IMR-90 (cell line): ENCODE data around the gene GLCE. TPM values are rescaled to one million over a fixed set of nuclear protein-coding genes. Genes with fewer than 3 reads are reported as not detected.

Experiments
- ATAC-seq: fragments of 200-7000 bp; cut with Tn5 transposase; 2 replicates; pipeline ENCODE4 v1.9.1; 2020; ENCODE audit warnings: low read depth, mild to moderate bottlenecking, moderate library complexity
- BruUV-seq: library from RNA; stranded (reverse); fragments of 400-500 nt; replicated peaks from 2 replicates; lab custom pipeline; 2021; lab: Mats Ljungman, UMichigan
- CTCF ChIA-PET: fragments of 300-600 bp; formaldehyde crosslinking; extraction: SDS; loops from one replicate; lab custom pipeline; 2021; ENCODE audit warnings: antibody characterized with exemption; lab: Yijun Ruan, JAX
- POLR2A ChIA-PET: fragments of 300-600 bp; sonication (Branson Sonifier 250); formaldehyde crosslinking; loops from one replicate; lab custom pipeline; 2022; ENCODE audit warnings: antibody characterized with exemption; ENCODE audit not compliant: unreplicated experiment; lab: Charles Lee
- DNase-seq: peaks from one replicate; pipeline ENCODE4 v3.0.0; 2013
- H2AFZ ChIP-seq: replicated peaks from 2 replicates; pipeline ENCODE3; 2013; ENCODE audit warnings: low read length, mild to moderate bottlenecking; ENCODE audit not compliant: poor library complexity
- H2AK5ac ChIP-seq: 2 replicates; pipeline ENCODE4 v1.6.1; 2013; ENCODE audit warnings: low read depth, low read length, inconsistent platforms
- H2AK9ac ChIP-seq: replicated peaks from 2 replicates; pipeline ENCODE3; 2013; ENCODE audit warnings: mild to moderate bottlenecking, low read depth, low read length, moderate library complexity; ENCODE audit not compliant: poor library complexity
- H2BK120ac ChIP-seq: 2 replicates; pipeline ENCODE4 v1.6.1; 2013; ENCODE audit warnings: low read depth, low read length, inconsistent platforms
- H2BK15ac ChIP-seq: 3 replicates; pipeline ENCODE4 v1.6.1; 2013; ENCODE audit warnings: low read depth, low read length, inconsistent platforms
- H2BK20ac ChIP-seq: 2 replicates; pipeline ENCODE4 v1.6.1; 2013; ENCODE audit warnings: low read depth, mild to moderate bottlenecking, inconsistent platforms, low read length, moderate library complexity
- H2BK5ac ChIP-seq: 2 replicates; pipeline ENCODE4 v1.6.1; 2013; ENCODE audit warnings: mild to moderate bottlenecking, low read depth, low read length, inconsistent platforms; ENCODE audit not compliant: poor library complexity, severe bottlenecking
- H3K14ac ChIP-seq: replicated peaks from 2 replicates; pipeline ENCODE4 v1.6.1; 2013; ENCODE audit warnings: low read depth, low read length, inconsistent platforms
- H3K18ac ChIP-seq: 2 replicates; pipeline ENCODE4 v1.6.1; 2013; ENCODE audit warnings: low read depth, low read length, control low read depth
- H3K23ac ChIP-seq: 2 replicates; pipeline ENCODE4 v1.6.1; 2013; ENCODE audit warnings: low read depth, low read length, inconsistent platforms
- H3K27ac ChIP-seq: 2 replicates; pipeline ENCODE4 v1.5.1; 2013; ENCODE audit warnings: mild to moderate bottlenecking, control low read depth, low read length; ENCODE audit not compliant: insufficient read depth
- H3K27me3 ChIP-seq: 2 replicates; pipeline ENCODE4 v1.6.1; 2013; ENCODE audit warnings: low read length; ENCODE audit not compliant: control insufficient read depth, insufficient read depth
- H3K36me3 ChIP-seq: 2 replicates; pipeline ENCODE4 v1.6.1; 2013; ENCODE audit warnings: low read length, mixed read lengths; ENCODE audit not compliant: control insufficient read depth, insufficient read depth
- H3K4ac ChIP-seq: 2 replicates; pipeline ENCODE4 v1.6.1; 2013; ENCODE audit warnings: low read depth, low read length, inconsistent platforms
- H3K4me1 ChIP-seq: 2 replicates; pipeline ENCODE4 v1.6.1; 2013; ENCODE audit warnings: low read length, mixed read lengths; ENCODE audit not compliant: control insufficient read depth, insufficient read depth
- H3K4me2 ChIP-seq: 2 replicates; pipeline ENCODE4 v1.6.1; 2013; ENCODE audit warnings: low read depth, mild to moderate bottlenecking, control low read depth, low read length, moderate library complexity
- H3K4me3 ChIP-seq: 2 replicates; pipeline ENCODE4 v1.5.1; 2013; ENCODE audit warnings: low read depth, mild to moderate bottlenecking, control low read depth, low read length, moderate library complexity; ENCODE audit not compliant: insufficient read depth
- H3K56ac ChIP-seq: 2 replicates; pipeline ENCODE4 v1.6.1; 2013; ENCODE audit warnings: low read length, inconsistent platforms; ENCODE audit not compliant: insufficient read depth; ENCODE audit errors: extremely low read depth
- H3K79me1 ChIP-seq, 2 experiments: 2 replicates each; pipeline ENCODE4 v1.6.1; 2013; ENCODE audit warnings: low read length in 2 of 2, inconsistent platforms in 1 of 2, low read depth in 1 of 2
- H3K9ac ChIP-seq: 2 replicates; pipeline ENCODE4 v1.6.1; 2013; ENCODE audit warnings: low read depth, low read length, control low read depth
- H3K9me1 ChIP-seq: 2 replicates; pipeline ENCODE4 v1.6.1; 2013; ENCODE audit warnings: low read length, inconsistent platforms; ENCODE audit not compliant: insufficient read depth
- H3K9me3 ChIP-seq: 2 replicates; pipeline ENCODE4 v1.6.1; 2013; ENCODE audit warnings: low read length; ENCODE audit not compliant: control insufficient read depth, insufficient read depth
- H4K20me1 ChIP-seq: 2 replicates; pipeline ENCODE4 v1.6.1; 2013; ENCODE audit warnings: low read length, inconsistent platforms; ENCODE audit not compliant: insufficient read depth
- H4K5ac ChIP-seq: 2 replicates; pipeline ENCODE4 v1.6.1; 2013; ENCODE audit warnings: mild to moderate bottlenecking, low read depth, low read length, control low read depth
- H4K8ac ChIP-seq, 2 experiments: 2 replicates each; pipeline ENCODE4 v1.6.1; 2013; ENCODE audit warnings: low read depth in 2 of 2, low read length in 2 of 2, control low read depth in 1 of 2, inconsistent platforms in 1 of 2
- H4K91ac ChIP-seq: 2 replicates; pipeline ENCODE4 v1.6.1; 2013; ENCODE audit warnings: low read depth, low read length, inconsistent platforms; ENCODE audit not compliant: insufficient read depth
- FOS ChIP-seq: fragments of 150-350 bp; IDR thresholded peaks from 2 replicates; pipeline ENCODE4 v1.6.1; 2016; ENCODE audit warnings: low read depth, low read length
- MAFK ChIP-seq: IDR thresholded peaks from 2 replicates; pipeline ENCODE4 v1.6.1; 2012; ENCODE audit warnings: low read depth, low read length, improper control_type of control experiment
- MXI1 ChIP-seq: IDR thresholded peaks from 2 replicates; pipeline ENCODE4 v1.6.1; 2012; ENCODE audit warnings: low read depth, mild to moderate bottlenecking, low read length, moderate library complexity, borderline replicate concordance
- NFE2L2 ChIP-seq: fragments of 150-350 bp; IDR thresholded peaks from 2 replicates; pipeline ENCODE4 v1.6.1; 2016; ENCODE audit warnings: low read depth, mild to moderate bottlenecking, low read length
- POLR2A ChIP-seq: IDR thresholded peaks from 2 replicates; pipeline ENCODE4 v1.6.1; 2012; ENCODE audit warnings: mild to moderate bottlenecking, low read depth, low read length
- RAD21 ChIP-seq: IDR thresholded peaks from 2 replicates; pipeline ENCODE4 v1.6.1; 2012; ENCODE audit warnings: low read length, improper control_type of control experiment
- RFX5 ChIP-seq: IDR thresholded peaks from 2 replicates; pipeline ENCODE4 v1.8.0; 2012; ENCODE audit warnings: low read depth, mild to moderate bottlenecking, low read length, moderate library complexity
- SMC3 ChIP-seq: fragments of 150-350 bp; IDR thresholded peaks from 2 replicates; pipeline ENCODE4 v1.6.1; 2016; ENCODE audit warnings: low read depth, mild to moderate bottlenecking, antibody characterized with exemption, low read length, moderate library complexity
- WGBS, 2 experiments: methylation state at CpG; one replicate each; pipeline versions ENCODE4 v1.1.5 to v1.1.7; 2013; ENCODE audit warnings: missing lambda C conversion rate in 2 of 2; ENCODE audit not compliant: insufficient read length in 1 of 2; ENCODE audit errors: extremely low coverage in 2 of 2; 5-methylcytosine and 5-hydroxymethylcytosine counted together
- dilution Hi-C: fragments of 300-500 bp; cut with HindIII; formaldehyde crosslinking; loops from one replicate; pipeline ENCODE4 v1.14.3; 2018; ENCODE audit warnings: low sequenced_read_pairs; ENCODE audit not compliant: unreplicated experiment
- in situ Hi-C: fragments of 300-500 bp; cut with MboI; formaldehyde crosslinking; loops from 3 replicates; pipeline ENCODE4 v1.14.3; 2019; ENCODE audit warnings: low sequenced_read_pairs, inconsistent platforms, mixed read lengths
- intact Hi-C: fragments of 100-400 bp; cut with micrococcal nuclease; formaldehyde crosslinking; loops from 2 replicates; pipeline ENCODE4 v1.10.0; 2022
- polyA plus RNA-seq, 3 experiments: library from polyadenylated mRNA; depleted of rRNA; stranded (reverse); fragments of >200 nt; gene quantifications; 2 replicates each; pipeline ENCODE4 v1.2.3, GENCODE V29; 2012; ENCODE audit warnings: low replicate concordance in 1 of 3
- total RNA-seq: library from RNA; depleted of rRNA; stranded (reverse); fragments of >200 nt; gene quantifications from 2 replicates; pipeline ENCODE4 v1.2.3, GENCODE V29; 2012
- TF ChIP-seq, protein P1 (sequence below): conservative IDR thresholded peaks from 2 replicates; pipeline ENCODE4 v1.5.1; 2012; ENCODE audit warnings: mild to moderate bottlenecking, low read depth, low read length, improper control_type of control experiment

GLCE gene
- total and polyA plus RNA-seq, 2 of the 4 experiments (the other 2 are of a cell fraction): 15.3 to 29.6 TPM

DNA sequence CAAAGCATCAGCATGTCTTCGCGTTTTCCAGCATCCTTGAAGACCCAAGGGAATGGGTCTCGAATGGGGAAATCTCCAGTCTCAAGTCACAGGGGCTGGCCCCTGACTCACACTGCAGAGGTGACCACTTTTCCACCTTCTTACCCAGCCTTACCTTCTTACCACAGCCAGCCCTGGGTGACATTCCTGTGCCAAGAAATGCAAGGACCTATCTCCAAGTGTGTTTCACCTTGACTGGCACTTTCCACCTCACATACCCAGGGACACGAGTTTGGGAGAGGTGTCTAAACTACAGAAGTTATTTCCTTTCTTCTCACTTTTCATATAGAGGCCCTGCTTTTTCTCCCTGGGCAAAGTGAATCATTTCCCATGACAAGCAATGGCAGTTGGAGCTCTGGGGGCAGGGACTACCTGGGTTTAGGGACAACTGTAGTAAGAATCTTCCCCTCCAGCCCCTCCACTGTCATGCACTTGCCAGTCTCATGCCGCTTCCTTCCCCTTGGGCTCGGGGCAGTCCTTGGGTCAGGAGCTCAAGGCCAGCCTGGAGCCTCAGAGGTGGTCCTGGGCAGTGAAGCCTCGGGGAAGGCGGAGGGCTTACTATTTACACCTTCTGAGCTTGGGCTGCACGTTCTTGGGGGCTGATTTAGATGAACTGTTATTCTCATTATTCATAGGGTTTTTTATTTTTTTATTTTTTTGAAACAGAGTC lies 155.1 kb downstream of the GLCE start:
- no peak overlapping the region for H2AFZ ChIP-seq
- H3K4me3 ChIP-seq: no peak overlapping the region
- in situ Hi-C loops (no loop called here), dilution Hi-C loops (no loop called here), intact Hi-C loops (no loop called here)
- no peak for DNase-seq
- no peak overlapping the region for H3K18ac ChIP-seq
- H3K36me3 ChIP-seq: no peaks in the 10 kb centered on the region
- BruUV-seq: no TSS peak
- H2AK9ac ChIP-seq: no peak overlapping the region
- H3K27ac ChIP-seq: no peak overlapping the region
- H3K4ac ChIP-seq: no peak overlapping the region
- H2AK5ac ChIP-seq: no peak overlapping the region
- H3K23ac ChIP-seq: no peak overlapping the region
- H3K79me1 ChIP-seq: 0 out of 4 replicates have a peak, but pooled peaks cover 0 to 4% of the 10 kb centered on the region in 2 experiments
- no peak overlapping the region for H4K91ac ChIP-seq
- H3K56ac ChIP-seq: no peak overlapping the region
- no peaks in the 10 kb centered on the region for H3K27me3 ChIP-seq
- ChIA-PET CTCF (no interaction called here), POLR2A (no interaction called here)
- no peak overlapping the region for H2BK20ac ChIP-seq
- no peak overlapping the region for H4K5ac ChIP-seq
- no peak overlapping the region for H3K14ac ChIP-seq
- no peak overlapping the region for H2BK15ac ChIP-seq
- peaks cover 15% of the 10 kb centered on the region for H3K4me1 ChIP-seq
- no CpG with 5 or more reads among the region's 9 CpGs for WGBS, 2 experiments
- H3K9me3 ChIP-seq: no peaks in the 10 kb centered on the region
- no peak overlapping the region for H4K8ac ChIP-seq
- 0 out of 2 replicates have a peak, but pooled peaks cover 2% of the 10 kb centered on the region for H4K20me1 ChIP-seq
- no peak overlapping the region for H2BK120ac ChIP-seq
- TF ChIP-seq NFE2L2 (no peak), RAD21 (no peak), FOS (no peak), MXI1 (no peak), SMC3 (no peak), RFX5 (no peak), MAFK (no peak), POLR2A (no peak)
- TF ChIP-seq, protein P1, sequence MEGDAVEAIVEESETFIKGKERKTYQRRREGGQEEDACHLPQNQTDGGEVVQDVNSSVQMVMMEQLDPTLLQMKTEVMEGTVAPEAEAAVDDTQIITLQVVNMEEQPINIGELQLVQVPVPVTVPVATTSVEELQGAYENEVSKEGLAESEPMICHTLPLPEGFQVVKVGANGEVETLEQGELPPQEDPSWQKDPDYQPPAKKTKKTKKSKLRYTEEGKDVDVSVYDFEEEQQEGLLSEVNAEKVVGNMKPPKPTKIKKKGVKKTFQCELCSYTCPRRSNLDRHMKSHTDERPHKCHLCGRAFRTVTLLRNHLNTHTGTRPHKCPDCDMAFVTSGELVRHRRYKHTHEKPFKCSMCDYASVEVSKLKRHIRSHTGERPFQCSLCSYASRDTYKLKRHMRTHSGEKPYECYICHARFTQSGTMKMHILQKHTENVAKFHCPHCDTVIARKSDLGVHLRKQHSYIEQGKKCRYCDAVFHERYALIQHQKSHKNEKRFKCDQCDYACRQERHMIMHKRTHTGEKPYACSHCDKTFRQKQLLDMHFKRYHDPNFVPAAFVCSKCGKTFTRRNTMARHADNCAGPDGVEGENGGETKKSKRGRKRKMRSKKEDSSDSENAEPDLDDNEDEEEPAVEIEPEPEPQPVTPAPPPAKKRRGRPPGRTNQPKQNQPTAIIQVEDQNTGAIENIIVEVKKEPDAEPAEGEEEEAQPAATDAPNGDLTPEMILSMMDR: no peak
- no peak overlapping the region for H3K9ac ChIP-seq
- no peak overlapping the region for H2BK5ac ChIP-seq
- H3K9me1 ChIP-seq: peaks cover 19% of the 10 kb centered on the region
- ATAC-seq: no peak
- H3K4me2 ChIP-seq: no peak overlapping the region
